Upper lobe of left lung (tissue), 4 donors: ENCODE results near the gene BET1.

Experiments used
- CTCF ChIP-seq, 6 experiments: fragments of 450-650 bp in 4 of 6; fragments of 200-600 bp in 2 of 6; sonication (generic) in 2 of 6; IDR thresholded peaks; one replicate each; pipeline ENCODE4 v1.5.1; 2016 to 2019; ENCODE audit warnings: antibody characterized with exemption in 6 of 6
- EP300 ChIP-seq, 4 donors: sonication (generic); formaldehyde crosslinking; IDR thresholded peaks; one replicate each; pipeline ENCODE4 v1.5.1; 2017; ENCODE audit warnings: antibody characterized with exemption in 4 of 4, control low read depth in 2 of 4

- TF ChIP-seq EP300 (IDR thresholded peaks at IDR 0.05) (no peak), CTCF (IDR thresholded peaks at IDR 0.05) (no peak)
These were observed 39.3 kb downstream of the BET1 start for GRCh38 chr7:93964813-93965212.
